HL-60 (cell line): ENCODE measurements around the gene SMIM14.

Source experiments
- GABPA ChIP-seq: IDR thresholded peaks from 2 replicates; pipeline ENCODE4 v1.6.1; 2012; ENCODE audit warnings: low read depth
- POLR2AphosphoS5 ChIP-seq: IDR thresholded peaks from 2 replicates; pipeline ENCODE4 v1.6.1; 2012; ENCODE audit warnings: low read depth
- SPI1 ChIP-seq: IDR thresholded peaks from 2 replicates; pipeline ENCODE4 v1.6.1; 2012; ENCODE audit warnings: low read depth, mild to moderate bottlenecking, borderline replicate concordance
- TF ChIP-seq, protein P1 (sequence below): IDR thresholded peaks from one replicate; pipeline ENCODE4 v1.5.1; 2011; ENCODE audit warnings: low read length, control low read depth, inconsistent platforms; ENCODE audit not compliant: insufficient read depth
- TF ChIP-seq, protein P2 (sequence below): IDR thresholded peaks from 2 replicates; pipeline ENCODE4 v1.6.1; 2012; ENCODE audit warnings: low read depth; ENCODE audit not compliant: insufficient replicate concordance

DNA sequence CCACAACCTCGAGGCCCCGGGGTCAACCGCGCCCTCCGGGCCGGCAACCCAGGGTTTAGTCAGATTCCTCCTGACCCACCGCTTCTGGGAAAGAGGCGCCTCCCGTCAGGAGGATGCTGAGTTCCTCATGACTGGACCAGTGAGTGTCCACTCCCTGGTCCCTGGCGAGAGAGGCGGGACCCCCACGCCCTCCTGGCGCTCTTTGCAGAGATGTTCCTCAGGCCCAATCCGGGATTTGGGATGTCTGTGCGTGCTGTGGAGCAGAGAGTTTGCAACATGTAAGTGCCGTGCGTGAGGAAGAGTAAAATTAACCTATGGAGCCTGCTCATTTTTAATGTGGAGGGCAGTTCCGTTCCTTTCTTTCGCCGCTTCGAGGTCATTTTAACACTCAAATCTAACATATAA is 110.6 kb downstream of the SMIM14 start:
- TF ChIP-seq, protein P1, sequence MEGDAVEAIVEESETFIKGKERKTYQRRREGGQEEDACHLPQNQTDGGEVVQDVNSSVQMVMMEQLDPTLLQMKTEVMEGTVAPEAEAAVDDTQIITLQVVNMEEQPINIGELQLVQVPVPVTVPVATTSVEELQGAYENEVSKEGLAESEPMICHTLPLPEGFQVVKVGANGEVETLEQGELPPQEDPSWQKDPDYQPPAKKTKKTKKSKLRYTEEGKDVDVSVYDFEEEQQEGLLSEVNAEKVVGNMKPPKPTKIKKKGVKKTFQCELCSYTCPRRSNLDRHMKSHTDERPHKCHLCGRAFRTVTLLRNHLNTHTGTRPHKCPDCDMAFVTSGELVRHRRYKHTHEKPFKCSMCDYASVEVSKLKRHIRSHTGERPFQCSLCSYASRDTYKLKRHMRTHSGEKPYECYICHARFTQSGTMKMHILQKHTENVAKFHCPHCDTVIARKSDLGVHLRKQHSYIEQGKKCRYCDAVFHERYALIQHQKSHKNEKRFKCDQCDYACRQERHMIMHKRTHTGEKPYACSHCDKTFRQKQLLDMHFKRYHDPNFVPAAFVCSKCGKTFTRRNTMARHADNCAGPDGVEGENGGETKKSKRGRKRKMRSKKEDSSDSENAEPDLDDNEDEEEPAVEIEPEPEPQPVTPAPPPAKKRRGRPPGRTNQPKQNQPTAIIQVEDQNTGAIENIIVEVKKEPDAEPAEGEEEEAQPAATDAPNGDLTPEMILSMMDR = no peak
- TF ChIP-seq, protein P2, sequence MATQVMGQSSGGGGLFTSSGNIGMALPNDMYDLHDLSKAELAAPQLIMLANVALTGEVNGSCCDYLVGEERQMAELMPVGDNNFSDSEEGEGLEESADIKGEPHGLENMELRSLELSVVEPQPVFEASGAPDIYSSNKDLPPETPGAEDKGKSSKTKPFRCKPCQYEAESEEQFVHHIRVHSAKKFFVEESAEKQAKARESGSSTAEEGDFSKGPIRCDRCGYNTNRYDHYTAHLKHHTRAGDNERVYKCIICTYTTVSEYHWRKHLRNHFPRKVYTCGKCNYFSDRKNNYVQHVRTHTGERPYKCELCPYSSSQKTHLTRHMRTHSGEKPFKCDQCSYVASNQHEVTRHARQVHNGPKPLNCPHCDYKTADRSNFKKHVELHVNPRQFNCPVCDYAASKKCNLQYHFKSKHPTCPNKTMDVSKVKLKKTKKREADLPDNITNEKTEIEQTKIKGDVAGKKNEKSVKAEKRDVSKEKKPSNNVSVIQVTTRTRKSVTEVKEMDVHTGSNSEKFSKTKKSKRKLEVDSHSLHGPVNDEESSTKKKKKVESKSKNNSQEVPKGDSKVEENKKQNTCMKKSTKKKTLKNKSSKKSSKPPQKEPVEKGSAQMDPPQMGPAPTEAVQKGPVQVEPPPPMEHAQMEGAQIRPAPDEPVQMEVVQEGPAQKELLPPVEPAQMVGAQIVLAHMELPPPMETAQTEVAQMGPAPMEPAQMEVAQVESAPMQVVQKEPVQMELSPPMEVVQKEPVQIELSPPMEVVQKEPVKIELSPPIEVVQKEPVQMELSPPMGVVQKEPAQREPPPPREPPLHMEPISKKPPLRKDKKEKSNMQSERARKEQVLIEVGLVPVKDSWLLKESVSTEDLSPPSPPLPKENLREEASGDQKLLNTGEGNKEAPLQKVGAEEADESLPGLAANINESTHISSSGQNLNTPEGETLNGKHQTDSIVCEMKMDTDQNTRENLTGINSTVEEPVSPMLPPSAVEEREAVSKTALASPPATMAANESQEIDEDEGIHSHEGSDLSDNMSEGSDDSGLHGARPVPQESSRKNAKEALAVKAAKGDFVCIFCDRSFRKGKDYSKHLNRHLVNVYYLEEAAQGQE = no peak
- no peak for TF ChIP-seq POLR2AphosphoS5
- no peak for TF ChIP-seq GABPA
- TF ChIP-seq SPI1 = no peak
